ENCODE measurements around the gene TSG101.

Gene TSG101, protein sequence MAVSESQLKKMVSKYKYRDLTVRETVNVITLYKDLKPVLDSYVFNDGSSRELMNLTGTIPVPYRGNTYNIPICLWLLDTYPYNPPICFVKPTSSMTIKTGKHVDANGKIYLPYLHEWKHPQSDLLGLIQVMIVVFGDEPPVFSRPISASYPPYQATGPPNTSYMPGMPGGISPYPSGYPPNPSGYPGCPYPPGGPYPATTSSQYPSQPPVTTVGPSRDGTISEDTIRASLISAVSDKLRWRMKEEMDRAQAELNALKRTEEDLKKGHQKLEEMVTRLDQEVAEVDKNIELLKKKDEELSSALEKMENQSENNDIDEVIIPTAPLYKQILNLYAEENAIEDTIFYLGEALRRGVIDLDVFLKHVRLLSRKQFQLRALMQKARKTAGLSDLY

DNA sequence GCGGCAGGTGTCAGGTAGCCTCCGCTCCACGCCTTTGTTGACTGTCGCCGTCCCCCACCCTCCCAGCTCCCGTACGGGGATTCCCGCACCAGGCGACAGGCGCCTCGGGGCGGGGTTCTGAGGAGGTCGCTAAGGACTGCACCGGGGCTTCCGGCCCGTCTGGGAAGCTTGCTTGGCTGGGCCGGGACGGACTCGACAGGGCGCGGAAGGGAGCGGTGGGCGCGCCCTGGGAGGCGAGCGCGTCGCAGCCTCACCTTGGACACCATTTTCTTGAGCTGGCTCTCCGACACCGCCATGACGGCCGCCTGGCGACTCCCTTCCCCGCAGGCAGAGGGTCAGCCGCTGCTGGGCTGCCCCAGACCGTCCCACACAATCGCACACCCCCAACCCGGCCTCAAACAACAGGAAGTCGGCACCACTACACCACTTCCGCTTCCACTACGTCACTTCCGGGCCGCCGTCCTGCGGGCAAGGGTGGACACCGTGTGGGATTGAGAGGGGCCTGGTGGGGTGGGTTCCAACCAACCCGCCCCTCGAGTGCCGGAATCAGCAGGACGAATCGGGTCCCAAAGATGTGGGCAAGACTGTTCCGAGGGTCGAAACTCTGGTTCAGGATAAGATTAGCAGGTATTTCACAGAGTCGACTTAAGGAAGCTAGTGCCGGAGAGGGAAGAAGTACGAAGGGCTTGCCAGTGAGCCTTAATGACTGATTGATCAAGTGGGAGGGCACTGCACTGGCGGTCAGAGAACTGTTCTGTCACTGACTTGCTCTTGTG is at the start of gene TSG101:
TSG101 (minus strand) TSS at position 422 of the 776 bp plus-strand sequence; CDS start at position 296, 126 bp downstream.
- DNase-seq = peak; percentile 92

DNA sequence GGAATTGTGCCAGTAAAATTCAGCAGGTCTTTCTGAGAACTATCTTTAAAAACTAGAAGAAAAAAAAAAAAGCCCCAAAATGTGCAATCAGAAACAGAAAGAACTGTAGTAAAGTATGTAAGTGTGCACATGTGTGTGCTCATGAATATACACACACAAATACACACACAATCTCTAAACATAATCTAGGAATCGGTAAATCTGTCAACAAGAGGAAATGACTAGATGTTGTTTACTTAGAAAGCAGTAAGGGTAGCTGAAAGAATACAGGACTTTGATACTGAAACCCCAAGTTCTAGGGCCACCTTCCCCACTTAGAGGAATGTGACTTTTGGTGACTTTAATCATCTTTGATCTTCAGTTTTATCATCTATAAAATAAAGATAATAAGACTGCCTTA is 48.6 kb upstream of the TSG101 start:
- no peak for DNase-seq

DNA sequence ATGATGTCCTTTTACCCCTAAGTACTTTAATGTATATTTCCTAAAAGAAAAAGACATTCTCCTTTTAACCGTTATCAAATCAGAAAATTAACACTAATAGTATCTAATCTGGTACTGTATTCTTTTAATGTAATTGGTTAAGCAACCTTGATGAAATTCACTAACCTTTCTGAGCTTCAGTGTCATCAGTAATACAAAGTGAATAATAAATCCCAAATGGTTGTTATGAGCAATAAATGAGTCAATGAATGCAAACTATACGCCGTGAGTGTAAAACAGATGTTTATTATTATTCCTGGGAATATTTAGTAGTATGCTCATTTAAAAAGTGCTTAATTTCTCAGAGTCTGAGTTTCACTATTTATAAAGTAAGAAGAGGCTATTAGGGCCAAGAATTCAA is 40.3 kb upstream of the TSG101 start:
- DNase-seq = no peak

DNA sequence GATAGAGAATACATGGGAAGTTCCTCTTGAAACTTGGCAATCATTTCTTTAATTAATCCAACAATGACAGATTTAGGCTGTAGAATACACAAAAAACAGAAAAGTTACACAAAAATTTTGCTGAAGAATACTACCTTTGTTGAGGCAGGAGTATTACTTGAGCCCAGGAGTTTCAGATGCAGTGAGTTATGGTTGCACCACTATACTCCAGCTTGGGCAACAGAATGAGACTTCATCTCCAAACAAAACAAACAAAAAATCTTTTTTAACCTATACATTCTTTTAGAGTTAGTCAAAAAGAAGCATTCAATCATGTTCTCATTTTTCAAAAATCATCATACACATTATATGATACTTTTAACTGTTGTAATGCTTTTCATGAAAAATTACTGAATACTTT is 39.7 kb upstream of the TSG101 start:
- no peak for DNase-seq

DNA sequence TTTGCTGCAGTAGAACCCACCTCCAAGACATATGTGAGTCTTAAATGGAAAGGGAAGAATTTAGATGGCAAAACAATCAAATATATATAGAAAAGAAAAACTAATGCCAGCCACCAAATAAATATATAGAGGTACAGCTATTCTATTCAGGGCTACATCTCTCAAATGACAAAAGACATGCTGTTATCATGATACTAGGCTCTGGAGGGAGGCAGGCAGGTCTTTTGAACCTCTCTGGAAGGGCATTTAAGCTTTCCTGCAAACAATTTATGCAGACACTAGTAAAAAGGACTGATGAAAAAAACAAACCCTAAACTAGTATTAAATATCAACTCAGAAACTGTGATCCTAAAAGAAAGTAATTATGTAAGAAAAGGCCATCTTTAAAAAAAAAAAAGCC is 37.4 kb upstream of the TSG101 start:
- no peak for DNase-seq

DNA sequence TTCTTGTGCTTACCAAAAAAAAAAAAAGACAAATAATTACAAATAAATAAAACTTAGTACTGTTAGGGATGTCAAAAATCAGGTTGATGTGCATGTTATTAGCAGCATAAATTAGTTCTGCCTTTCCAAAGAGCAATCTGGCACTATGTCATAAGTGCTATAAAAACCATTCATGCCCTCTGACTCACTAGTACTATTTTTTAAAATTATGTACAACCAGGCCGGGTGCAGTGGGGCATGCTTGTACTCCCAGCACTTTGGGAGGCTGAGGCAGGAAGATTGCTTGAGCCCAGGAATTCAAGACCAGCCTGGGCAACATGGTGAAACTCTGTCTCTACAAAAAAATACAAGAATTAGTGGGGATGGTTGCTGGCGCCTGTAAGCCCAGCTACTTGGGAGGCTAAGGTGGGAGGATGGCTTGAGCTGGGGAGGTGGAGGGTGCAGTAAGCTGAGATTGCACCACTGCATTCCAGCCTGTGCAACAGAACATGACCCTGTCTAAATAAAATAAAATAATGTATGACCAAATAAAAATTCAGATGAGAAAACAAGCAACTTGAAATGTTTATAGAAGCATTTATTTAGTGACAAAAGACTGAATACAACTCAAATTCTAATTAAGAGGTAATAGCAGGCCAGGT is 36.5 kb upstream of the TSG101 start:
- no peak for DNase-seq

DNA sequence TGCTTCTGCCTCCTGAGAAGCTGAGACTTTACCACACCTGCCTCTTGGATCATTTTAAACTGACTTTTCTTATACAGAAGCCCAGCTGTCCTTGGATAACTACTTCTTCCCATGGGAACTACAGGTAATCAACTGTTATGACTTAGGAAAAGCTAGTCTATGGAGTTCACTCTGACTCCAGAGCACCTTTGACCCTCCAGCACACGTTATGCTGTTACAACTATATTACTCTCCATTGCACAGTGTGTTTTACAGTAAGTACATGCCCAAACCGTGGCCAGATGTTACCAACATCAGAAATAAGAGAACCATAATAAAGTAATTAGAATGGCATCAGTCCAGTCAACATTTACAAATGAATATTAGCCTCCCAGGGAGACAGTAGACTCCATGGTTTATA is 21.3 kb upstream of the TSG101 start:
- DNase-seq = no peak

DNA sequence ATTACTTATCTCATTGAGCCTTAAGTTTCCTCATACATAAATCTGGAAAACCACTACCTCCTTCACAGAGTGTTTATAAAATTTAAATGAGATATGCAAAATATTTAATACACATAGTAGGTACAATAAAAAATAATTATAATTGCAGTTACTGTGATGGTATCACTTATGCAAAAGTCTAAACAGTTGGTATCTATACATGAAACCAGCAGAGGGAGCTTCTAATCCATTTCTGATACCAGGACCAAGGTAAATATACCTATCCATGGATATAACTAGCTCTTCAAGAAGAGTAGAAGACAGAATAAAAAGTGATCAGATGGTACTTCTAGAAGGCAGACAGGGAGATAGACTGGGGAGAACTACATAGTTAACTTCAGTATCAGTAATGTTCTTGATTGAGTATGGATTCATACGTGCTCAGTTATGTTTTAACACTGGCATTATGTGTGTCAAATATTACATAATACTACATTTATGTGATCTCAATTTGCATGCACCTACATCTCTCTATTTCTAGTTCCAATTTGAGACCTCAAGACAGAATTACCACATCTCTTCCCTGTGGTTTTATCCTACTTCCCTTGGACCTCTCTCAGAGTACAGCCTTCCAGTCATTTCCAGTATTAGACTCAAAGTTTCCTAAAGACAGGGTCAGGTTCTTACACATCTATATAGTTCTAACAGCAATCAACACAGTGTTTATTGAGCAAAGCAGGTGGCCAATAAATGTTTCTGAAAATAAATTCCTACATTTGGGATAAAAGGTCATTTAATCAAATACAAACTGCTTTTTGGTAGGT is 13.7 kb upstream of the TSG101 start:
- no peak for DNase-seq

DNA sequence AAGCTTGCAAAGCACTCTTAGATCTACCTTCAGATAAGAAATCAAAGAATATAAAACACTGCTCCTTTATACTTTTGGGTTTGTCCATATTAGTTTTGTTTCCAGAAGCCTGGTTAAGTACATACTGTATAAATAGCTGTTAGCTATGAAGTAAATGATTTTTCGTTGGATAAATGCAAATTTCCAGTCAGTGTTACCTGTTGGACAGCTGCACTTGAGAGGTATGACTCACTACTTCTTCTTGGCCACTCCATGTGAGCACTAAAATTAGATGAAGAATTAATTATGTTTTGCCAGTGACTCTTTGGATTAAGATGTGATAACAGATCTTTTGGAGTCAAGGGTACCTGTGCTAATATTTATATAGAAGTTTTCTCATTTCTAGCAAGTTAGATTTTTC is 9.5 kb upstream of the TSG101 start:
- no peak for DNase-seq

DNA sequence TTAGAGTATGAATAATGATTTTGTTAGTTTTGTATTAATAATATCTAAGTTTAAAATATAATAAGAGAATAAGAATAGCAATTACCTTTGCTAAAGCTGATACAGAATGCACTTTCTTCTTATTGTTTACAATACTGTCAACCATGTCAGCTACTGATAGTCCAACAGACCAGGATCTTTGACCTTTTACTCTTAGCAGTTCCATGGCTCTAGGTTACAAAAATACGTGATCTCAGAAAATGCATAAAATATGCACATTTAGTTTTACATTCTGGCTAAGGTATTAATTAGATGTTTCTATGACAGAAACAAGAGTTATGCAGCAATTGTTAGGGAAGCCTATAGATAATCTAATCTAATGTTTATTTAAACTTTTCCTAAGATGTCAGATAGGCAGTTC is 7.5 kb upstream of the TSG101 start:
- no peak for DNase-seq

DNA sequence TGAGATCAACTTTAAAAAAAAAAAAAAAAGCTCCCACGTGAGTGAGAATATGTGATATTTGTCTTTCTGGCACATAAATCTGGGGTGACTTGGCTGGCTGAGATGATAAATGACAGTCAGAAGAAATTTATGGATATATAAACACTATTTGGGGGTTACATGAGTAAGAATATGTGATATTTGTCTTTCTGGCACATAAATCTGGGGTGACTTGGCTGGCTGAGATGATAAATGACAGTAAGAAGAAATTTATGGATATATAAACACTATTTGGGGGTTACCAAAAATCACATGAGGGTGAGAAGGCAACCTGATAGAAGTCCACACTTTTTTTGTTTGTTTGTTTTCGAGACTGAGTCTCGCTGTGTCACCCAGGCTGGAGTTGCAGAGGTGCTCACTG is 6.6 kb upstream of the TSG101 start:
- no peak for DNase-seq

DNA sequence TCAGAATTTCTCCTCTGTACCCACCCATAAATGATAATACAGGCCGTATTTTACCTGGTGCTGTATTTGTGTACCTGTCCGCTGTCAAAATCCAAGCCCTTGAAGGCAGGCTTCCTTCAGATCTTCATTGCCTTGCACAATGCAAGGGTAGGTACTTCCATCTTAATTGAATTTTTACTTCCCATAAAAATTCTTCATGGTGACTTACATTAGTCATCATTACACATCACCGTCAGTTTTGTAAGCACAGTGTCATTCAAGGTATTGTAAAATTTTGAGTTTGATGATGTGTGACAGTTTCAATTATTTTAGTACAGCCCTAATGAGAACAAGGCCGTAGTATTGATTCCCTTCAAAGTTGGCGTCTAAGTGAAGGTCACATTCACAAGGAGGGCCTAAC is 770 bp upstream of the TSG101 start:
- DNase-seq = no peak

DNA sequence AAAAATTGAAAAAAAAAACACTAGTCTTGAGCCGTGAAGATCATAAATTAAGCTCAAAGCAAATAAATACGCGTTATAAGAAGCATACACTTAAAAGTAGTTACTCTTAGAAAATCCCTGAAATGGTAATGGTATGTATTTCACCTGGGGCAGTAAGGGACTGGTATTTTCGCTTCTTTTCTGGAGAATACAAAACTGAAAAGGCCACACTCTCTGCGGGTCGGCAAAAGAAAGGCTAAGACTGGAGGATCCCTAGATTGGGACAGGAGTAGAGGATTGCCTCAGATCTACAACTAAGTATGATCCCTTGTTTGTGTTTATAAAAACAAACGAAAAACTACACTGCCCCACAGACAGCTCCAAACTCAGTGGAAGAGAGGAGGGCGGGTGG is 617 bp downstream of the TSG101 start:
- DNase-seq = no peak

DNA sequence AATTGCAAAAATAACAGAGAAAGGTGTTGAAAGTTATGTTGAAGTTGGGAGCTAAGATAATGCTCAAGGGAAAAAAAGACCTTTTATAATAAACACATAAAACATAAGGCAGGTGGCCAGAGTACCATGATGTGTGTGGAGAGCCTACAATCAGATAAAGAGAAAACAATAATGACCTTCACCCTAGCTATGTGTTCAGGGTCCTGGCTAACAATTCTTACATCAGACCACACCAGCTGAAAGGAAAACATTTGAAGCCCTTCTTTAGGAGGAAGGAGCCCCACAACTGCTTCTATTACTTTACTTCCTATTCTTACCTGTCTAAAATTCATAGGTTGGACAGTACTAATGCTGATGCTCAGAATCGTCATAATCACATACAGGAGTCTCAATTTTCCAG is 2.5 kb downstream of the TSG101 start:
- no peak for DNase-seq

DNA sequence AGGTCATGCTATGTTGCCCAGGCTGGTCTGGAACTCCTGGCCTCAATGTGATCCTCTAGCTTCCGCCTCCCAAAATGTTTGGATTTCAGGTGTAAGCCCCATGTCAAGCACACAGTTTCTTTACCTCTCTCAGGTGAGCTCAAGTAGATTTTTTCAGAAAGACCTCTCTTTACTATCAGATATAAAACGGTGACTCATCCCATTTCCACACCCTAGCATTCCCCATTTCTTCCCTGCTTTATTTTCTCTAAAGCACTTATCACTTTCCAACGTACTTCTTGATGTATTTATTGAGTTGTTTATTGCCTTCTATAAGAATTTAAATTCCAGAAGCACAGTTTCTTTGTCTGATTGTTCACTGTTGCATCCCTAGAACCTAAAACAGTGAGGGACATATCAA is 3.7 kb downstream of the TSG101 start:
- DNase-seq = no peak

DNA sequence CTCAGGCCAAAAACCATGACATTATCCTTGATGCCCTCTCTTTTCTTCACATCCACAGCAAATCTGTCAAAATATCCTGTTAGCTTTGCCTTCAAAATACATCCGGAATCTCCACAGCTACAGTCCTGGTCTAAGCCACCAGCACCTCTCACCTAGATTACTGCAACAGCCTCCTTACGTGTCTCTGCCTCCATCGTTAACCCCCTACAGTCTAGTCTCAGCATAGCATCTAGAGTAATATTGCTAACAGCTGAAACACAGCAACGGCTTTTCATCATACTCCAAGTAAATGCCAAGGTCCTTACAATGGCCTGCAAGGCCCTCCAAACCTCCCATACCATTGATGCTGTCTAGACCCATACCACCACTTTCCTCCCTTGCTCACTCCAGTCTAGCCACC is 4.4 kb downstream of the TSG101 start:
- no peak for DNase-seq

DNA sequence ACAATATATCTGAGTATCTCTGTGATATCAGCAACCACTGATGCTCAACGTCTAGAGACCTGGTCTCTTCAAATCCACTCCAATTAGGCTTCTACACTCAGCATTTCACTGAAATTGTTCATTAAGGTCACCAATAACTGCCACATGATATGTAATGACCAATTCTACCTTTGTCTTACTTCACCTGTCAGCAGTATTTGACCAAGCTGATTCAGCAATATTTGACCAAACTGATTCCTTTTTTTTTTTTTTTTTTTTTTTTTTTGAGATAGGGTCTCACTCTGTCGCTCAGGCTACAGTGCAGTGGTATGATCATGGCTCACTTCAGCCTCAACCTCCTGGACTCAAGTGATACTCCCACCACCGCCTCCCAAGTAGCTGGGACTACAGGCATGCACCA is 5.6 kb downstream of the TSG101 start:
- DNase-seq = no peak

DNA sequence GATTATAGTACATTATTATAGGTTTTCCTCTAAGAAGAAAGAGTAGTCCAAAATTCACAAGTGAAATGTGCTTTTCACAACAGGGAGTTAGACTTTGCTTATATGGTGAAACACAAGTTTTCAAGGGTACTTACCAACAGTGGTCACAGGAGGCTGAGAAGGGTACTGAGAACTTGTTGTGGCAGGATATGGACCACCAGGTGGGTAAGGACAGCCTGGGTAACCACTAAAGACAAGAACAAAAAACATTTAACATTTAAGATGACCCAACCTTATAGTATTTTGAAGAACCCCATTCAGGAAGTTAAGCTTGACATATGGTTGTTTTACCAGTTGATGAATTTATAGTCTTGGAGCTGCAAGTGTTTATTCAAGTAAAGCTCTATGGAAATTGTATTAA is 24.4 kb downstream of the TSG101 start:
- DNase-seq = no peak

DNA sequence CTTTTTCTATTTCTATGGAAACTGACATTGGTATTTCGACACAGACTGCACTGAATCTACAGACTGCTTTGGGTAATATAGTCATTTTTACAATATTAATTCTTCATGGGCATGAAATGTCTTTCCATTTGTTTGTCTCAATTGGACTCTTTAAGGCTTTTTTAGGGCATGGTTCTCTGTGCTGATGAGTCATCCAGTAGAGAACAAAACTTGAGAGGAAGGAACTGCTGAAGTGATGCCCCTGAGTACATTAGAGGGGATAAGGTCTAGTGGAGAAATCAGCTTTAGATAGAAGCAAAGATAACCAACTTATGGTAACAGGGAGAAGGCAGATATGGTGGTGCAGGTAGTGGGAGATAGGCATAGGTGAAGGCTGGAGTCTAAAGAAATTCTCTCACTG is 25.1 kb downstream of the TSG101 start:
- DNase-seq = no peak

DNA sequence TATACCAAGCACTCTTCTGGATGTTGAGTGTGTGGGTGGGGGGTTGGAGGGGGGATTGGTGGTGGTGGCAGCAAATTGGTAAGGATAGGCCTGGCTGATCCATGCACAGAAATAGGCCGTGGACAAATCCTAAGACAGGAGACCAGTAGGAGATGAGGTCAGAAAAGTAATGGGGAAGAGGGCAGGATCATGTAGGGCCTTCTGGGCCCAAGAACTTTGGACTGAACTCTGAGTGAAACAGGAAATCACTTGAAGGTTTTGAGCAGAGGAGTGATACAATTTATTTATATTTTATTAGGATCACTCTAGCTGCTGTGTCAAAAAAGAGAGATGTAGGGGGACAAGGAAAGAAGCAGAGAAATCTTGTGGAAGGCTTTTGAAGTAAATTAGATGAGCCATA is 28.7 kb downstream of the TSG101 start:
- no peak for DNase-seq

DNA sequence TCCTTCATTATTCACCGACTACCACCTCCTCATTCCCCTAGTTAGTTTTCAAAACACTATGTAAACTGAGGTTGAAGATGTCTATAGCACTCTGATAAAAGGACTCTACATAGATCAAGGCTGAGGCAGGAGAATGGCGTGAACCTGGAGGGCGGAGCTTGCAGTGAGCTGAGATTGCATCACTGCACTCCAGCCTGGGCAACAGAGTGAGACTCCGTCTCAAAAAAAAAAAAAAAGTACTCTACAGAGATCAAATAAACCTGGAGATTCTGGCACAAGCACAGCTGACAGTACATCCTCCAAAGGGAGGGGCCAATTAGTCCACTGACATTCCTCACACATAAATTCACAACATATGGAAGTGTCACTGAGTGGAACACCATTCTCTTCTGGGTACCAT is 31.0 kb downstream of the TSG101 start:
- DNase-seq = no peak

DNA sequence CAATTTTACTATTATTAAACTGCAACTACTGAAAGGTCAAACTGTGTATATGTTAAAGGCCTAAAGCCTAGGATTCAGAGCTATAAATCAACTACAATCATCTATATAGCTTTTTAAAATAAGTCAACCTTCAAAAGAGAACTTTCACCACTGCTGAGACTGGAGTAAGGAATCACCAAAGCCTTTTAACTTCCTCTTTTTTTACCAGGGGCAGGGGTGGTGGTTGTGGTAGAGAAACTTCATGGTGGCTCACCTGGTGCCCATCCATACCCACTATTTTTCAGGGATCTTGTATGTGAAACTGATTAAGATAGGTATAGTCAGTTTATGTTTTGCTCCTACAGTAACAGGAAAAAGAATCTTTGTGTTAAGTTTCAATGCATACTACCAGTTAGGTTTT is 31.5 kb downstream of the TSG101 start:
- DNase-seq = no peak

DNA sequence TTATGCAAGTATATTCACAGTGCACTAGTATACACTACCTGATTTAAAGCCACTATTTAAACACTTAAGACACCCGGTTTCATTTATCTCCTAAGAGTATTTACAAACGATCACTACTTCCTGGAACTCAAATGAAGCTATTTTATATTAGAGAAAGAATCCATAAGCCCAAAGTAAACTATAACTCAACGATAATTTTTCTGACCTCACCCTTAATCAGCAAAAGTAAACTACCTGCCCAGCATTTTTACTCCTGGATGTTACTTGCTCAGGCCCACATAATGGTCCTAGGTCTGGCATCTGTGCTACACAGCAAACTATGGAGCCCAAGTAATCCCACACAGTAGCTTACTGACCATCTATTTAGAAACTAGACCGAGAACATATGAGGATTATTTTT is 33.4 kb downstream of the TSG101 start:
- no peak for DNase-seq
